H1 (cell line): ENCODE data around the gene NFIA. TPM values are rescaled to one million over a fixed set of nuclear protein-coding genes. Genes with fewer than 3 reads are reported as not detected.

ENCODE experiments used
- CHD7 ChIP-seq: fragments of 300-600 bp; sonication (generic); IDR thresholded peaks from 2 replicates; pipeline ENCODE4 v1.7.1; 2012; ENCODE audit warnings: low read length, moderate library complexity, mild to moderate bottlenecking, inconsistent platforms; ENCODE audit not compliant: insufficient replicate concordance
- HDAC6 ChIP-seq: IDR thresholded peaks from one replicate; pipeline ENCODE4 v1.7.1; 2012; ENCODE audit warnings: low read depth, mild to moderate bottlenecking, inconsistent platforms, low read length, moderate library complexity
- JUN ChIP-seq: IDR thresholded peaks from 2 replicates; pipeline ENCODE4 v1.6.1; 2011; ENCODE audit warnings: low read depth, mild to moderate bottlenecking, improper control_type of control experiment, low read length
- JUND ChIP-seq: IDR thresholded peaks from 2 replicates; pipeline ENCODE4 v1.6.1; 2011; ENCODE audit warnings: mild to moderate bottlenecking, improper control_type of control experiment, low read length
- KDM1A ChIP-seq: fragments of 200-600, 300-600 bp; sonication (generic); IDR thresholded peaks from 2 replicates; pipeline ENCODE4 v1.7.1; 2016; ENCODE audit warnings: mild to moderate bottlenecking, low read length, borderline replicate concordance
- MAX ChIP-seq: IDR thresholded peaks from 2 replicates; pipeline ENCODE4 v1.6.1; 2012; ENCODE audit warnings: inconsistent platforms
- POU5F1 ChIP-seq: IDR thresholded peaks from 2 replicates; pipeline ENCODE4 v1.6.1; 2011; ENCODE audit warnings: low read depth, mild to moderate bottlenecking, low read length, moderate library complexity
- SIX5 ChIP-seq: IDR thresholded peaks from 2 replicates; pipeline ENCODE4 v1.6.1; 2011; ENCODE audit warnings: mild to moderate bottlenecking, low read depth, low read length
- SP1 ChIP-seq: IDR thresholded peaks from 2 replicates; pipeline ENCODE4 v1.6.1; 2011; ENCODE audit warnings: low read depth, low read length
- polyA plus RNA-seq, 7 experiments: library from polyadenylated mRNA; depleted of rRNA in 3 of 7; stranded (reverse) in 5 of 7; unstranded in 2 of 7; fragments of >200 nt in 5 of 7; fragments of 200-250 nt in 2 of 7; gene quantifications; 1 replicate in 5 of 7; 2 replicates in 1 of 7; 4 replicates in 1 of 7; pipeline versions ENCODE4 v1.2.1 to v1.2.3, GENCODE V29; 2011 to 2013; ENCODE audit warnings: missing spikeins in 2 of 7, mixed read lengths in 2 of 7
- total RNA-seq: library from RNA; stranded (reverse); fragmentation: NEBNext Ultra II Directional; extraction: Animal tissue kit (Norgen Biotek cat#: 25700); gene quantifications from 2 replicates; pipeline ENCODE4 v1.2.1, GENCODE V29; 2021

The NFIA gene
- total and polyA plus RNA-seq, 2 of the 8 experiments (the other 6 are each of a cell fraction or from before 2014, with no cell fraction given) = 1.8 to 2.3 TPM

- TF ChIP-seq CHD7 (no peak), HDAC6 (no peak), KDM1A (no peak), POU5F1 (no peak), MAX (no peak), SP1 (no peak), JUN (no peak), SIX5 (no peak), JUND (no peak)
Measured at GRCh38 chr1:61481315-61481715, 399.0 kb downstream of the NFIA start (continued).
